Prostate gland (tissue), 2 donors: ENCODE results near the gene THSD7A. TPM values are rescaled to one million over a fixed set of nuclear protein-coding genes. Genes with fewer than 3 reads are reported as not detected.

Experiments
- DNase-seq: peaks from one replicate; pipeline ENCODE4 v3.0.0-alpha.2; 2019; ENCODE audit warnings: low spot score
- H3K27ac ChIP-seq, 2 donors: fragments of 200-600 bp; sonication (generic); 2 replicates each; pipeline ENCODE4 v1.5.1; 2017 to 2019
- H3K27me3 ChIP-seq: fragments of 200-600 bp; sonication (generic); replicated peaks from 2 replicates; pipeline ENCODE4 v1.5.1; 2019; ENCODE audit not compliant: insufficient read depth
- H3K36me3 ChIP-seq, 2 donors: fragments of 200-600 bp; sonication (generic); 1 replicate in 1 of 2; 2 replicates in 1 of 2; pipeline versions ENCODE4 v1.5.1 to v1.8.1; 2017 to 2019
- H3K4me1 ChIP-seq: fragments of 200-600 bp; sonication (generic); replicated peaks from 2 replicates; pipeline ENCODE4 v1.5.1; 2019
- H3K4me3 ChIP-seq, 2 donors: fragments of 200-600 bp; sonication (generic); 2 replicates each; pipeline ENCODE4 v1.5.1; 2017 to 2019
- H3K9me3 ChIP-seq: fragments of 200-600 bp; sonication (generic); 2 replicates; pipeline ENCODE4 v1.5.1; 2017
- CTCF ChIP-seq, 4 experiments: fragments of 200-600 bp in 2 of 4; fragments of 450-650 bp in 2 of 4; sonication (generic) in 2 of 4; IDR thresholded peaks; 1 replicate in 3 of 4; 2 replicates in 1 of 4; pipeline ENCODE4 v1.5.1; 2016 to 2019; ENCODE audit warnings: antibody characterized with exemption in 4 of 4, mild to moderate bottlenecking in 2 of 4, moderate library complexity in 2 of 4
- POLR2A ChIP-seq: fragments of 450-650 bp; IDR thresholded peaks from one replicate; pipeline ENCODE4 v1.6.1; 2016; ENCODE audit warnings: antibody characterized with exemption, mild to moderate bottlenecking
- POLR2AphosphoS5 ChIP-seq: sonication (generic); formaldehyde crosslinking; IDR thresholded peaks from one replicate; pipeline ENCODE4 v1.6.1; 2017; ENCODE audit warnings: antibody characterized with exemption
- WGBS: methylation state at CpG from one replicate; pipeline ENCODE4 v1.1.5; 2018; 5-methylcytosine and 5-hydroxymethylcytosine counted together
- intact Hi-C: fragments of 100-400 bp; cut with DNase I; formaldehyde crosslinking; loops from one replicate; pipeline ENCODE4 v1.14.2; 2022
- total RNA-seq, 2 donors: library from RNA; depleted of rRNA; stranded (reverse); fragments of >200 nt; gene quantifications; one replicate each; pipeline ENCODE4 v1.1.0, GENCODE V29; 2016

THSD7A gene
- total RNA-seq, 2 donors from 2014 or later = 3.1 to 9.9 TPM

- no peaks in the 10 kb centered on the region for H3K4me1 ChIP-seq
- no peak for DNase-seq
- intact Hi-C loops = no loop called here
- no peaks in the 10 kb centered on the region for H3K27me3 ChIP-seq
- 63% methylated on average over 1 of the region's 1 CpG for WGBS
- H3K36me3 ChIP-seq = no peaks in the 10 kb centered on the region
- TF ChIP-seq CTCF (IDR thresholded peaks at IDR 0.05) = no peak
- no peak for TF ChIP-seq POLR2AphosphoS5
- no peak for TF ChIP-seq POLR2A
- H3K4me3 ChIP-seq = no peak overlapping the region
- no peak overlapping the region for H3K27ac ChIP-seq
- no peaks in the 10 kb centered on the region for H3K9me3 ChIP-seq
Measured at GRCh38 chr7:11492307-11492706, 339.7 kb downstream of the THSD7A start.

- no peak for DNase-seq
- TF ChIP-seq CTCF (IDR thresholded peaks at IDR 0.05) (no peak), POLR2AphosphoS5 (no peak), POLR2A (no peak)
- no peak overlapping the region for H3K27ac ChIP-seq
- no peaks in the 10 kb centered on the region for H3K36me3 ChIP-seq
- no peaks in the 10 kb centered on the region for H3K9me3 ChIP-seq
- no peaks in the 10 kb centered on the region for H3K4me1 ChIP-seq
- 86% methylated on average over 4 of the region's 4 CpGs for WGBS
- intact Hi-C loops = no loop called here
- no peak overlapping the region for H3K4me3 ChIP-seq
- no peaks in the 10 kb centered on the region for H3K27me3 ChIP-seq
Measured at GRCh38 chr7:11491811-11492210, 340.2 kb downstream of the THSD7A start.

GRCh38 chr7:11489280-11489679, 342.7 kb downstream of the THSD7A start:
- TF ChIP-seq CTCF (IDR thresholded peaks at IDR 0.05) (no peak), POLR2A (no peak), POLR2AphosphoS5 (no peak)
- Histone ChIP-seq H3K9me3 (no peaks in the 10 kb centered on the region), H3K4me1 (no peaks in the 10 kb centered on the region), H3K36me3 (no peaks in the 10 kb centered on the region), H3K27ac (no peak overlapping the region), H3K27me3 (no peaks in the 10 kb centered on the region), H3K4me3 (no peak overlapping the region)
- DNase-seq = no peak
- intact Hi-C loops = no loop called here

- Histone ChIP-seq H3K9me3 (no peaks in the 10 kb centered on the region), H3K4me1 (no peaks in the 10 kb centered on the region), H3K36me3 (no peaks in the 10 kb centered on the region), H3K4me3 (no peak overlapping the region), H3K27ac (no peak overlapping the region), H3K27me3 (no peaks in the 10 kb centered on the region)
- 65% methylated on average over 2 of the region's 2 CpGs for WGBS
- intact Hi-C loops = no loop called here
- no peak for DNase-seq
- no peak for TF ChIP-seq CTCF (IDR thresholded peaks at IDR 0.05)
- TF ChIP-seq POLR2A = no peak
- TF ChIP-seq POLR2AphosphoS5 = no peak
Measured at GRCh38 chr7:11486271-11486670, 345.7 kb downstream of the THSD7A start.

GRCh38 chr7:11485636-11486035, 346.4 kb downstream of the THSD7A start:
- Histone ChIP-seq H3K27me3 (no peaks in the 10 kb centered on the region), H3K27ac (no peak overlapping the region), H3K36me3 (no peaks in the 10 kb centered on the region), H3K4me1 (no peaks in the 10 kb centered on the region), H3K9me3 (no peaks in the 10 kb centered on the region), H3K4me3 (no peak overlapping the region)
- no peak for DNase-seq
- TF ChIP-seq CTCF (IDR thresholded peaks at IDR 0.05) (no peak), POLR2A (no peak), POLR2AphosphoS5 (no peak)
- intact Hi-C loops = no loop called here
